Activated CD8-positive, alpha-beta T cell treated with anti-CD3 and anti-CD28 coated beads for 36 hours (primary cell): ENCODE measurements around the gene XXYLT1. TPM values are rescaled to one million over a fixed set of nuclear protein-coding genes. Genes with fewer than 3 reads are reported as not detected.

ENCODE experiments used
- ATAC-seq: fragments of 200-7000 bp; cut with Tn5 transposase; one replicate; pipeline ENCODE4 v1.10.0; 2021; ENCODE audit warnings: mild to moderate bottlenecking, moderate library complexity
- CTCF ChIA-PET: fragments of 350-600 bp; sonication (Branson Sonifier 250); formaldehyde crosslinking; loops from one replicate; lab custom pipeline; 2021; ENCODE audit warnings: antibody characterized with exemption; lab: Charles Lee
- POLR2A ChIA-PET: fragments of 350-600 bp; sonication (Branson Sonifier 250); formaldehyde crosslinking; loops from one replicate; lab custom pipeline; 2021; ENCODE audit warnings: antibody characterized with exemption; lab: Charles Lee
- DNase-seq: peaks from one replicate; pipeline ENCODE4 v3.0.0-alpha.2; 2020
- H3K27ac Mint-ChIP-seq: one replicate; pipeline ENCODE4 v1.8.0; 2021; ENCODE audit warnings: mild to moderate bottlenecking, mixed read lengths
- H3K27me3 Mint-ChIP-seq: one replicate; pipeline ENCODE4 v1.8.0; 2021; ENCODE audit warnings: mixed read lengths
- H3K36me3 Mint-ChIP-seq: one replicate; pipeline ENCODE4 v1.8.0; 2021; ENCODE audit warnings: low read depth, mixed read lengths
- H3K4me1 Mint-ChIP-seq: one replicate; pipeline ENCODE4 v1.8.0; 2021; ENCODE audit warnings: low read depth, mixed read lengths
- H3K4me3 Mint-ChIP-seq: one replicate; pipeline ENCODE4 v1.8.0; 2021; ENCODE audit warnings: mild to moderate bottlenecking, moderate library complexity, mixed read lengths
- H3K9me3 Mint-ChIP-seq: one replicate; pipeline ENCODE4 v1.8.0; 2021; ENCODE audit warnings: mixed read lengths
- intact Hi-C: fragments of 100-400 bp; cut with micrococcal nuclease; formaldehyde crosslinking; loops from one replicate; pipeline ENCODE4 v1.10.0; 2022
- total RNA-seq, 2 experiments: library from RNA; stranded (reverse); gene quantifications; one replicate each; pipeline ENCODE4 v1.2.3, GENCODE V29; 2021
- TF ChIP-seq, protein P1 (sequence below): fragments of 200-600 bp; IDR thresholded peaks from one replicate; pipeline ENCODE4 v1.8.0; 2022; ENCODE audit warnings: antibody characterized with exemption, mild to moderate bottlenecking

The XXYLT1 gene
- total RNA-seq, 2 experiments from 2014 or later = 8.4 to 9.6 TPM

DNA sequence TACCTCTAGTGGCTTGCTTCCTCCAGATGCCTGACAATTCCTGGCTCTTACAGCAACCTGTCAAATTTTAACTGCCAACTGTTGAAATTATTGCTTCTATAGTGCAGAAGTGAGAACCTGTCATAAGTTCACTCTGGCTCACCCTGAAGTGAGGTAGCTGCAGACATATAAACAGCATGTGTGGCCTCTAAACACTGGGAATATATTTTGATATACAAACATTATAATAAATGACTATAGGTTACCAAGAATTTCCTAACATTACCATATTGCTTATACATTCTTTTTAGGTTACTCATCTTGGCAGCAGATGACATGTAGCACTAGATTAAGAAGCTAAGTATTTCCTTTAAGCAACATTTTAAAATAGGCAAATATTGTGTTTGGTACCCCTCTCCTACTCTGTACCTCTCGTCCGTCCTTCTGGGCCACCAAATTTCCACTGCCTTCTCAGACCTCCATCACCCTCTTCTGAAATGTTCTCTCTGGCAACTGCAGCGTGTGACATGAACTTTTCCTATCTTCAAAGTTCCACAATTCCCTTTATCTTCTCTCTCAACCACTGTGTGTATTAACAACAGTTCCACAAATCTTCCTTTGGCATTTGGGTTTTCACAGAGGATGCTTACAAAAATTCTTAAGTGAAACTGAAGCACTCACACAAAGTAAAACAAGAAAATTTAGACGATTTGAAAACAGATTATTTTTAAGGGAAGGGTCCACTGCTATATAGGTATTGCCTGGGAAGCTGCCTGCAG is 15.3 kb upstream of the XXYLT1 start:
- intact Hi-C loops = no loop called here
- H3K36me3 Mint-ChIP-seq = peaks cover 16% of the 10 kb centered on the region
- H3K4me1 Mint-ChIP-seq = peaks cover 13% of the 10 kb centered on the region
- DNase-seq = no peak
- no peaks in the 10 kb centered on the region for H3K27me3 Mint-ChIP-seq
- no peak overlapping the region for H3K27ac Mint-ChIP-seq
- ChIA-PET POLR2A (interaction anchor here (1.0 kb wide), 1 partner anchor 11 kb away, joined by 3 read pairs; no protein-coding TSS in a partner anchor), CTCF (interaction anchor here (7.0 kb wide), 1 partner anchor 16 kb away, joined by 58 read pairs; the partner anchor contains the start of gene XXYLT1)
- H3K9me3 Mint-ChIP-seq = no peaks in the 10 kb centered on the region
- TF ChIP-seq, protein P1, sequence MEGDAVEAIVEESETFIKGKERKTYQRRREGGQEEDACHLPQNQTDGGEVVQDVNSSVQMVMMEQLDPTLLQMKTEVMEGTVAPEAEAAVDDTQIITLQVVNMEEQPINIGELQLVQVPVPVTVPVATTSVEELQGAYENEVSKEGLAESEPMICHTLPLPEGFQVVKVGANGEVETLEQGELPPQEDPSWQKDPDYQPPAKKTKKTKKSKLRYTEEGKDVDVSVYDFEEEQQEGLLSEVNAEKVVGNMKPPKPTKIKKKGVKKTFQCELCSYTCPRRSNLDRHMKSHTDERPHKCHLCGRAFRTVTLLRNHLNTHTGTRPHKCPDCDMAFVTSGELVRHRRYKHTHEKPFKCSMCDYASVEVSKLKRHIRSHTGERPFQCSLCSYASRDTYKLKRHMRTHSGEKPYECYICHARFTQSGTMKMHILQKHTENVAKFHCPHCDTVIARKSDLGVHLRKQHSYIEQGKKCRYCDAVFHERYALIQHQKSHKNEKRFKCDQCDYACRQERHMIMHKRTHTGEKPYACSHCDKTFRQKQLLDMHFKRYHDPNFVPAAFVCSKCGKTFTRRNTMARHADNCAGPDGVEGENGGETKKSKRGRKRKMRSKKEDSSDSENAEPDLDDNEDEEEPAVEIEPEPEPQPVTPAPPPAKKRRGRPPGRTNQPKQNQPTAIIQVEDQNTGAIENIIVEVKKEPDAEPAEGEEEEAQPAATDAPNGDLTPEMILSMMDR = no peak
- no peak overlapping the region for H3K4me3 Mint-ChIP-seq
- ATAC-seq = no peak

DNA sequence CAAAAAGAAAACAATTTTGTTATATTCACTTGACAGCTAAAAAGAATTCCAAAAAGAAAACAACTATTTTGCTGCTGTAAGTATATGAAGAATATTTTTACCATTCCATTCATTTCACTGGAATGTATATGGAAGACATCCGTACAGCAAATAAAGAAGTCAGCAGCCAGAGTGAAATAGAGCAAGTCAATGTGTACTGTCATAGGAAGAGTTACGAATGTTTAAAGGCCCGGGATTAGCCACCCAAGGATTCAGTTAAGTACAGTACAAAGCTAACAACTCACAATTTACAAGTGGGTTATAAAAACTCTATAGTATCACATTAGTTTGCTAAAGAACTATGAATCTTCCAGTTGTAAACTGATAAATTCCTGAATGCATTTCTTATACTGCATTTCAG is 14.4 kb upstream of the XXYLT1 start:
- H3K36me3 Mint-ChIP-seq = peaks cover 16% of the 10 kb centered on the region
- no peaks in the 10 kb centered on the region for H3K9me3 Mint-ChIP-seq
- ChIA-PET POLR2A (no interaction called here), CTCF (interaction anchor here (7.0 kb wide), 1 partner anchor 15 kb away, joined by 58 read pairs; the partner anchor contains the start of gene XXYLT1)
- no peak overlapping the region for H3K27ac Mint-ChIP-seq
- DNase-seq = no peak
- H3K4me3 Mint-ChIP-seq = no peak overlapping the region
- no peak for ATAC-seq
- no peaks in the 10 kb centered on the region for H3K27me3 Mint-ChIP-seq
- H3K4me1 Mint-ChIP-seq = peaks cover 13% of the 10 kb centered on the region
- intact Hi-C loops = no loop called here
- TF ChIP-seq, protein P1 = no peak

DNA sequence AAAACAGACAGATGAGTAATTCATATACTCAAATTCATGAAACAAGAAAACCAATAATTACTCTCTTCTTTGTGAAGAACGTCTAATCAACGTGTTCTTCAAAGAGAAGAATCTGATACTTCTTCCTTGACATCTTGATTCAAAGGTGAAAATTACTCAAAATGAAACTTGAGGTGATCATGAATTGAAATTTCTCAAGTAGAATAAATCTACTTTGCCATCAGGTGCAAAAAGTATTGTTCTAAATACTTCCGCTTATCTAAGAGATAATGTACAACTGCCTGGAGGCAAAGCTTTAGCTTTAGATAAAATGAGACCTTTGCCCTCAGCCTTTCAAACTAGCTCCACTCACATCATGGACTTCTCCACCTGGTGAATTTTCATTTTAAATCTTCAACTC is 13.9 kb upstream of the XXYLT1 start:
- Mint-ChIP-seq H3K27me3 (no peaks in the 10 kb centered on the region), H3K4me3 (no peak overlapping the region), H3K4me1 (peaks cover 13% of the 10 kb centered on the region), H3K27ac (no peak overlapping the region), H3K9me3 (no peaks in the 10 kb centered on the region), H3K36me3 (peaks cover 16% of the 10 kb centered on the region)
- CTCF ChIA-PET = interaction anchor here (7.0 kb wide), 1 partner anchor 15 kb away, joined by 58 read pairs; the partner anchor contains the start of gene XXYLT1
- POLR2A ChIA-PET = no interaction called here
- intact Hi-C loops = no loop called here
- ATAC-seq = no peak
- TF ChIP-seq, protein P1 = no peak
- DNase-seq = no peak

DNA sequence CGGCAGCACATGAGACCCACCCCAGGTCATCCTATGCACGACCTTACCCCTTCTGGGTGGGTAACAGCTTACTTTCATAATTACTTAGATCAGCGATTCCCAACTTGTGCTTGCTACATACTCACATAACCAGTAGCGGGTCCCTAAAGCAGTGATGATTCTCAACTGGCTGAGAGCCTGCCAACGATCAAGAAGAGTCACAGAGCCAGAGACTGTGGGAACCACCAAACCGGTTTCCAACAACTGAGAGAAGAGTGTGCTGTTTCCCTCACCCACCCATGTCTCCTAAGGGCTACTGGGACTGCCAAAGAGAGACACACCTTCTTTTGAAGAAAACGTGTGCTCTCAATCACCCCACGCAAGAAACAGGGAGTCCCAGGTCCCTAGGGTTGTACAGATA is 12.0 kb upstream of the XXYLT1 start:
- no peak overlapping the region for H3K4me3 Mint-ChIP-seq
- TF ChIP-seq, protein P1 = no peak
- ATAC-seq (no peak), DNase-seq (no peak)
- peak overlapping the region; percentile 9 for H3K27ac Mint-ChIP-seq
- no peaks in the 10 kb centered on the region for H3K9me3 Mint-ChIP-seq
- POLR2A ChIA-PET = no interaction called here
- H3K27me3 Mint-ChIP-seq = no peaks in the 10 kb centered on the region
- CTCF ChIA-PET = interaction anchor here (1.0 to 7.0 kb wide), 2 partner anchors 10 to 13 kb away, joined by 3 to 58 read pairs; partner anchors contain the start of gene XXYLT1
- peaks cover 13% of the 10 kb centered on the region for H3K4me1 Mint-ChIP-seq
- intact Hi-C loops = no loop called here
- peaks cover 13% of the 10 kb centered on the region for H3K36me3 Mint-ChIP-seq
